ENCODE measurements around the gene VEGFA. TPM values are rescaled to one million over a fixed set of nuclear protein-coding genes. Genes with fewer than 3 reads are reported as not detected.

VEGFA gene
- polyA plus RNA-seq, 4 donors: 100 to 162 (median 126) TPM

- 0 to 1% (median 1%) methylated on average over 64 to 84 of the region's 84 CpGs for WGBS, 3 donors
- peaks cover 0 to 36% (median 0%) of the 10 kb centered on the region in 3 donors for H3K36me3 ChIP-seq (ENCODE audit: control insufficient read depth in 3 of 3, insufficient read depth in 2 of 3, low read depth in 1 of 3, low read length in 3 of 3)
- no peaks in the 10 kb centered on the region for H3K9me3 ChIP-seq (ENCODE audit: control insufficient read depth in 2 of 2, insufficient read depth in 1 of 2, low read depth in 1 of 2, low read length in 1 of 2)
- FAIRE-seq: no peak
- peak overlapping the region; percentile 94 to 99 (median 95) for H3K27ac ChIP-seq (ENCODE audit: low read depth in 1 of 3, low read length in 2 of 3)
- peak in 1 of 2 donors; percentile 56 for DNase-seq
- peak overlapping the region; percentile 90 to 96 (median 94) for H3K4me3 ChIP-seq (ENCODE audit: low read depth in 1 of 3, low read length in 3 of 3)
- peaks cover 0 to 64% (median 11%) of the 10 kb centered on the region in 3 donors for H3K4me1 ChIP-seq (ENCODE audit: control insufficient read depth in 3 of 3, insufficient read depth in 2 of 3, low read depth in 1 of 3, low read length in 2 of 3)
- H3K27me3 ChIP-seq (ENCODE audit: control insufficient read depth in 3 of 3, insufficient read depth in 3 of 3, low read length in 3 of 3): no peaks in the 10 kb centered on the region
These were observed 580 bp downstream of the VEGFA start for GRCh38 chr6:43770372-43771209.

GRCh38 chr6:43771210-43771857, 1.3 kb downstream of the VEGFA start:
- no peaks in the 10 kb centered on the region for H3K9me3 ChIP-seq (ENCODE audit: control insufficient read depth in 2 of 2, insufficient read depth in 1 of 2, low read depth in 1 of 2, low read length in 1 of 2)
- peak overlapping the region; percentile 90 to 96 (median 94) for H3K4me3 ChIP-seq (ENCODE audit: low read depth in 1 of 3, low read length in 3 of 3)
- H3K27ac ChIP-seq (ENCODE audit: low read depth in 1 of 3, low read length in 2 of 3): peak overlapping the region; percentile 94 to 99 (median 95)
- peaks cover 0 to 43% (median 2%) of the 10 kb centered on the region in 3 donors for H3K36me3 ChIP-seq (ENCODE audit: control insufficient read depth in 3 of 3, insufficient read depth in 2 of 3, low read depth in 1 of 3, low read length in 3 of 3)
- 0 to 1% (median 0%) methylated on average over 41 to 66 of the region's 66 CpGs for WGBS, 3 donors
- DNase-seq: peak; percentile 84 to 90
- H3K4me1 ChIP-seq (ENCODE audit: control insufficient read depth in 3 of 3, insufficient read depth in 2 of 3, low read depth in 1 of 3, low read length in 2 of 3): peaks cover 0 to 64% (median 7%) of the 10 kb centered on the region in 3 donors
- H3K27me3 ChIP-seq (ENCODE audit: control insufficient read depth in 3 of 3, insufficient read depth in 3 of 3, low read length in 3 of 3): no peaks in the 10 kb centered on the region
- no peak for FAIRE-seq

DNA sequence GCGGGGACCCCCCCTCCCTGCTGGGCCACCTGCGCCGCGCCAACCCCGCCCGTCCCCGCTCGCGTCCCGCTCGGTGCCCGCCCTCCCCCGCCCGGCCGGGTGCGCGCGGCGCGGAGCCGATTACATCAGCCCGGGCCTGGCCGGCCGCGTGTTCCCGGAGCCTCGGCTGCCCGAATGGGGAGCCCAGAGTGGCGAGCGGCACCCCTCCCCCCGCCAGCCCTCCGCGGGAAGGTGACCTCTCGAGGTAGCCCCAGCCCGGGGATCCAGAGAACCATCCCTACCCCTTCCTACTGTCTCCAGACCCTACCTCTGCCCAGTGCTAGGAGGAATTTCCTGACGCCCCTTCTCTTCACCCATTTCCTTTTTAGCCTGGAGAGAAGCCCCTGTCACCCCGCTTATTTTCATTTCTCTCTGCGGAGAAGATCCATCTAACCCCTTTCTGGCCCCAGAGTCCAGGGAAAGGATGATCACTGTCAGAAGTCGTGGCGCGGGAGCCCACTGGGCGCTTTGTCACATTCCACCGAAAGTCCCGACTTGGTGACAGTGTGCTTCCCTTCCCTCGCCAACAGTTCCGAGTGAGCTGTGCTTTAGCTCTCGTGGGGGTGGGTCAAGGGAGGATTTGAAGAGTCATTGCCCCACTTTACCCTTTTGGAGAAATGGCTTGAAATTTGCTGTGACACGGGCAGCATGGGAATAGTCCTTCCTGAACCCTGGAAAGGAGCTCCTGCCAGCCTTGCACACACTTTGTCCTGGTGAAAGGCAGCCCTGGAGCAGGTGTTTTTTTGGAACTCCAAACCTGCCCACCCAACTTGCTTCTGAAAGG, 2.1 kb downstream of the VEGFA start:
- H3K27me3 ChIP-seq (ENCODE audit: control insufficient read depth in 3 of 3, insufficient read depth in 3 of 3, low read length in 3 of 3): no peaks in the 10 kb centered on the region
- no peaks in the 10 kb centered on the region for H3K9me3 ChIP-seq (ENCODE audit: control insufficient read depth in 2 of 2, insufficient read depth in 1 of 2, low read depth in 1 of 2, low read length in 1 of 2)
- FAIRE-seq: no peak
- H3K4me3 ChIP-seq (ENCODE audit: low read depth in 1 of 3, low read length in 3 of 3): peak overlapping the region; percentile 90 to 96 (median 94)
- peak; percentile 74 to 88 for DNase-seq
- peaks cover 0 to 50% (median 5%) of the 10 kb centered on the region in 3 donors for H3K36me3 ChIP-seq (ENCODE audit: control insufficient read depth in 3 of 3, insufficient read depth in 2 of 3, low read depth in 1 of 3, low read length in 3 of 3)
- peaks cover 0 to 59% (median 5%) of the 10 kb centered on the region in 3 donors for H3K4me1 ChIP-seq (ENCODE audit: control insufficient read depth in 3 of 3, insufficient read depth in 2 of 3, low read depth in 1 of 3, low read length in 2 of 3)
- H3K27ac ChIP-seq (ENCODE audit: low read depth in 1 of 3, low read length in 2 of 3): peak overlapping the region; percentile 94 to 99 (median 95)
- 5 to 8% (median 6%) methylated on average over 25 to 48 of the region's 48 CpGs for WGBS, 3 donors

- FAIRE-seq (no peak), DNase-seq (peak; percentile 43 to 62)
- Histone ChIP-seq H3K27me3 (ENCODE audit: control insufficient read depth in 3 of 3, insufficient read depth in 3 of 3, low read length in 3 of 3) (no peaks in the 10 kb centered on the region), H3K27ac (ENCODE audit: low read depth in 1 of 3, low read length in 2 of 3) (peak overlapping the region; percentile 94 to 99 (median 95)), H3K36me3 (ENCODE audit: control insufficient read depth in 3 of 3, insufficient read depth in 2 of 3, low read depth in 1 of 3, low read length in 3 of 3) (peaks cover 0 to 56% (median 5%) of the 10 kb centered on the region in 3 donors), H3K4me3 (ENCODE audit: low read depth in 1 of 3, low read length in 3 of 3) (peak overlapping the region; percentile 90 to 96 (median 94)), H3K4me1 (ENCODE audit: control insufficient read depth in 3 of 3, insufficient read depth in 2 of 3, low read depth in 1 of 3, low read length in 2 of 3) (peaks cover 0 to 53% (median 2%) of the 10 kb centered on the region in 3 donors), H3K9me3 (ENCODE audit: control insufficient read depth in 2 of 2, insufficient read depth in 1 of 2, low read depth in 1 of 2, low read length in 1 of 2) (no peaks in the 10 kb centered on the region)
- 19 to 38% (median 35%) methylated on average over 7 of the region's 7 CpGs for WGBS, 3 donors
These were observed 2.7 kb downstream of the VEGFA start for GRCh38 chr6:43772681-43773049.

GRCh38 chr6:43773050-43773979, 3.3 kb downstream of the VEGFA start:
- H3K27ac ChIP-seq (ENCODE audit: low read depth in 1 of 3, low read length in 2 of 3): peak overlapping the region; percentile 94 to 99 (median 95)
- H3K4me3 ChIP-seq (ENCODE audit: low read depth in 1 of 3, low read length in 3 of 3): peak overlapping the region; percentile 90 to 96 (median 94)
- peaks cover 0 to 47% (median 2%) of the 10 kb centered on the region in 3 donors for H3K4me1 ChIP-seq (ENCODE audit: control insufficient read depth in 3 of 3, insufficient read depth in 2 of 3, low read depth in 1 of 3, low read length in 2 of 3)
- no peaks in the 10 kb centered on the region for H3K27me3 ChIP-seq (ENCODE audit: control insufficient read depth in 3 of 3, insufficient read depth in 3 of 3, low read length in 3 of 3)
- FAIRE-seq (no peak), DNase-seq (peak; percentile 80 to 82)
- 21 to 38% (median 36%) methylated on average over 12 of the region's 12 CpGs for WGBS, 3 donors
- peaks cover 2 to 63% (median 9%) of the 10 kb centered on the region in 3 donors for H3K36me3 ChIP-seq (ENCODE audit: control insufficient read depth in 3 of 3, insufficient read depth in 2 of 3, low read depth in 1 of 3, low read length in 3 of 3)
- no peaks in the 10 kb centered on the region for H3K9me3 ChIP-seq (ENCODE audit: control insufficient read depth in 2 of 2, insufficient read depth in 1 of 2, low read depth in 1 of 2, low read length in 1 of 2)

GRCh38 chr6:43773980-43774775, 4.2 kb downstream of the VEGFA start:
- DNase-seq (no peak), FAIRE-seq (no peak)
- Histone ChIP-seq H3K27me3 (ENCODE audit: control insufficient read depth in 3 of 3, insufficient read depth in 3 of 3, low read length in 3 of 3) (no peaks in the 10 kb centered on the region), H3K9me3 (ENCODE audit: control insufficient read depth in 2 of 2, insufficient read depth in 1 of 2, low read depth in 1 of 2, low read length in 1 of 2) (no peaks in the 10 kb centered on the region), H3K4me1 (ENCODE audit: control insufficient read depth in 3 of 3, insufficient read depth in 2 of 3, low read depth in 1 of 3, low read length in 2 of 3) (peaks cover 0 to 39% (median 2%) of the 10 kb centered on the region in 3 donors), H3K4me3 (ENCODE audit: low read depth in 1 of 3, low read length in 3 of 3) (peak overlapping the region in 2 of 3 donors; percentile 90 to 96), H3K36me3 (ENCODE audit: control insufficient read depth in 3 of 3, insufficient read depth in 2 of 3, low read depth in 1 of 3, low read length in 3 of 3) (peaks cover 4 to 71% (median 11%) of the 10 kb centered on the region in 3 donors), H3K27ac (ENCODE audit: low read depth in 1 of 3, low read length in 2 of 3) (peak overlapping the region; percentile 94 to 99 (median 95))
- WGBS, 3 donors: 26 to 40% (median 33%) methylated on average over 12 of the region's 12 CpGs

Measured in small intestine (tissue), 7 donors.